ELF-1 (cell line): ENCODE measurements around the gene POLR2L.

ENCODE experiments used
- DNase-seq: peaks from one replicate; pipeline ENCODE4 v3.0.0-alpha.2; 2016; ENCODE audit warnings: low read depth, low spot score

POLR2L gene

GRCh38 chr11:855330-855674 is 13.0 kb upstream of the POLR2L start:
- DNase-seq: no peak

GRCh38 chr11:854601-855329 is 12.4 kb upstream of the POLR2L start:
- DNase-seq: no peak

- DNase-seq: no peak
These were observed 11.5 kb upstream of the POLR2L start for GRCh38 chr11:853682-854448.

GRCh38 chr11:852762-853161 is 10.4 kb upstream of the POLR2L start:
- DNase-seq: no peak

GRCh38 chr11:850775-851763 is 8.7 kb upstream of the POLR2L start:
- DNase-seq: peak; percentile 47

GRCh38 chr11:849951-850774 is 7.8 kb upstream of the POLR2L start:
- peak; percentile 31 for DNase-seq

GRCh38 chr11:849104-849824 is 6.9 kb upstream of the POLR2L start:
- DNase-seq: peak; percentile 40

GRCh38 chr11:848380-848931 is 6.1 kb upstream of the POLR2L start:
- DNase-seq: peak; percentile 51

- DNase-seq: no peak
These were observed 5.5 kb upstream of the POLR2L start for GRCh38 chr11:847876-848275.

- no peak for DNase-seq
These were observed 4.3 kb upstream of the POLR2L start for GRCh38 chr11:846496-847098.

GRCh38 chr11:845872-846495 is 3.7 kb upstream of the POLR2L start:
- no peak for DNase-seq

GRCh38 chr11:844693-845644 is 2.6 kb upstream of the POLR2L start:
- DNase-seq: peak; percentile 94

- DNase-seq: peak; percentile 97
These were observed 1.7 kb upstream of the POLR2L start for GRCh38 chr11:843818-844692.

- no peak for DNase-seq
These were observed 881 bp upstream of the POLR2L start for GRCh38 chr11:843086-843734.

GRCh38 chr11:841981-842369 is 354 bp downstream of the POLR2L start:
- peak; percentile 35 for DNase-seq

- DNase-seq: no peak
These were observed 2.3 kb downstream of the POLR2L start for GRCh38 chr11:839875-840617.
